ENCODE measurements around the gene CLSTN2. TPM values are rescaled to one million over a fixed set of nuclear protein-coding genes. Genes with fewer than 3 reads are reported as not detected.

The CLSTN2 gene
- total RNA-seq, 1 experiment from 2014 or later, result 0.02 TPM

DNA sequence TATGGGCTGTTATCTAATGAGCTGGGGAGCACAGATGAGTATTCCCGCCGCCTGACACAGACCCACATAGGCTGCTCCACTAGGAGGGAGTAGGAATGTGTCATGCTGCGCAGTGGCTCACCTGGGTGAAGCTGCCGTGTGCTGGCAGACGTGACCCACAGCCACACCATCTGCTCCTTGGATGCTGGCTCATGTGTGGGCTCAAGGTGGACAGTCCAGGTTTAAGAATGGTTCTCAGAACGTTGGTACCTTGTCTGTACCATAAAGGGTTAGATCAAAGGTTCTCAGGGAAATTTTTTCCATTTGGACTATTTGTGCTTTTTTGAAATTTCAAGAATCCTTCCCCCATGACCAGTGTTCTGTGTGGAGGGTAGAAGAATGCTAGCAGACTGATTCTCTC is 403.9 kb downstream of the CLSTN2 start:
- Histone ChIP-seq H3K36me3 (ENCODE audit: control insufficient read depth in 1 of 2, insufficient read depth in 2 of 2, low read length in 2 of 2) (no peaks in the 10 kb centered on the region), H3K4me3 (replicated peaks in 1 of 2; ENCODE audit: low read depth in 1 of 2, low read length in 2 of 2) (no peak overlapping the region), H3K79me2 (ENCODE audit: insufficient read depth, low read length) (no peaks in the 10 kb centered on the region), H3K4me1 (ENCODE audit: control insufficient read depth in 1 of 2, insufficient read depth in 2 of 2, low read length in 2 of 2) (no peaks in the 10 kb centered on the region), H3K9ac (ENCODE audit: low read length) (no peak overlapping the region), H3K27me3 (ENCODE audit: insufficient read depth, low read length) (peaks cover 53% of the 10 kb centered on the region), H3K9me3 (ENCODE audit: control insufficient read depth in 1 of 2, insufficient read depth in 1 of 2, low read depth in 1 of 2, low read length in 2 of 2) (no peaks in the 10 kb centered on the region), H3K9me2 (ENCODE audit: insufficient read depth) (no peaks in the 10 kb centered on the region), H3K27ac (ENCODE audit: low read depth, low read length) (no peak overlapping the region), H4K20me1 (ENCODE audit: insufficient read depth) (no peaks in the 10 kb centered on the region), H3K4me2 (ENCODE audit: low read length) (no peak overlapping the region), H2AFZ (ENCODE audit: low read depth, low read length, poor library complexity, severe bottlenecking) (no peak overlapping the region)
- RAD21 ChIA-PET (ENCODE audit: low non-redundant PET in 1 of 2, low total read pairs in 2 of 2, uncharacterized antibody in 2 of 2, unreplicated experiment in 2 of 2), result no interaction called here
- intact Hi-C loops (cut with micrococcal nuclease), result no loop called here
- POLR2A ChIA-PET, result no interaction called here
- ATAC-seq (no peak), DNase-seq (ENCODE audit: low read depth, low spot score) (no peak)
- CTCF ChIA-PET, result no interaction called here
- TF ChIP-seq CBX3 (IDR thresholded peaks at IDR 0.05; ENCODE audit: low read depth), result no peak
- no peak for TF ChIP-seq ZFX (IDR thresholded peaks at IDR 0.05)
- TF ChIP-seq ATF3 (IDR thresholded peaks at IDR 0.05), result no peak
- no peak for TF ChIP-seq RAD21 (IDR thresholded peaks at IDR 0.05; ENCODE audit: low read depth)
- no peak for TF ChIP-seq POLR2AphosphoS5 (IDR thresholded peaks at IDR 0.05; ENCODE audit: low read depth, low read length)
- no peak for TF ChIP-seq SP1 (IDR thresholded peaks at IDR 0.05; ENCODE audit: low read depth)
- no peak for TF ChIP-seq REST (IDR thresholded peaks at IDR 0.05; ENCODE audit: low read depth)
- BruUV-seq (replicated peaks), result no TSS peak

- intact Hi-C loops (cut with micrococcal nuclease), result no loop called here
- no peak overlapping the region for H3K4me2 ChIP-seq (ENCODE audit: low read length)
- no peaks in the 10 kb centered on the region for H3K9me2 ChIP-seq (ENCODE audit: insufficient read depth)
- no peaks in the 10 kb centered on the region for H3K36me3 ChIP-seq (ENCODE audit: control insufficient read depth in 1 of 2, insufficient read depth in 2 of 2, low read length in 2 of 2)
- ChIA-PET CTCF (no interaction called here), RAD21 (ENCODE audit: low non-redundant PET in 1 of 2, low total read pairs in 2 of 2, uncharacterized antibody in 2 of 2, unreplicated experiment in 2 of 2) (no interaction called here), POLR2A (no interaction called here)
- H3K9ac ChIP-seq (ENCODE audit: low read length), result no peak overlapping the region
- H3K79me2 ChIP-seq (ENCODE audit: insufficient read depth, low read length), result no peaks in the 10 kb centered on the region
- H3K9me3 ChIP-seq (ENCODE audit: control insufficient read depth in 1 of 2, insufficient read depth in 1 of 2, low read depth in 1 of 2, low read length in 2 of 2), result no peaks in the 10 kb centered on the region
- no TSS peak for BruUV-seq (replicated peaks)
- no peak overlapping the region for H2AFZ ChIP-seq (ENCODE audit: low read depth, low read length, poor library complexity, severe bottlenecking)
- ATAC-seq, result no peak
- H3K27me3 ChIP-seq (ENCODE audit: insufficient read depth, low read length), result peaks cover 40% of the 10 kb centered on the region
- H3K4me3 ChIP-seq (replicated peaks in 1 of 2; ENCODE audit: low read depth in 1 of 2, low read length in 2 of 2), result no peak overlapping the region
- DNase-seq (ENCODE audit: low read depth, low spot score), result no peak
- no peak overlapping the region for H3K27ac ChIP-seq (ENCODE audit: low read depth, low read length)
- H4K20me1 ChIP-seq (ENCODE audit: insufficient read depth), result no peaks in the 10 kb centered on the region
- H3K4me1 ChIP-seq (ENCODE audit: control insufficient read depth in 1 of 2, insufficient read depth in 2 of 2, low read length in 2 of 2), result no peaks in the 10 kb centered on the region
- TF ChIP-seq TCF7L2 (IDR thresholded peaks at IDR 0.05; ENCODE audit: borderline replicate concordance, extremely low read depth, insufficient read depth, insufficient read length), result no peak
- TF ChIP-seq JUND (IDR thresholded peaks at IDR 0.05), result no peak
- no peak for TF ChIP-seq SIN3A (IDR thresholded peaks at IDR 0.05; ENCODE audit: low read depth)
- no peak for TF ChIP-seq EZH2 (IDR thresholded peaks at IDR 0.05)
- TF ChIP-seq YY1 (IDR thresholded peaks at IDR 0.05; ENCODE audit: extremely low read depth, insufficient replicate concordance, low read depth, low read length), result no peak
- no peak for TF ChIP-seq POLR2A (IDR thresholded peaks at IDR 0.05; ENCODE audit: borderline replicate concordance, extremely low read depth, insufficient read depth, insufficient read length)
- TF ChIP-seq CEBPB (IDR thresholded peaks at IDR 0.05; ENCODE audit: low read depth), result no peak
- TF ChIP-seq CBX3 (IDR thresholded peaks at IDR 0.05; ENCODE audit: low read depth), result no peak
- TF ChIP-seq REST (IDR thresholded peaks at IDR 0.05; ENCODE audit: low read depth), result no peak
- no peak for TF ChIP-seq ZNF274 (IDR thresholded peaks at IDR 0.05; ENCODE audit: low read depth, low read length)
- TF ChIP-seq ZFX (IDR thresholded peaks at IDR 0.05), result no peak
- TF ChIP-seq EZH2phosphoT487 (IDR thresholded peaks at IDR 0.05; ENCODE audit: borderline replicate concordance), result no peak
Observed at GRCh38 chr3:140341203-140341602, 406.2 kb downstream of the CLSTN2 start.

All from HCT116 (cell line).